Transverse colon (tissue), 4 donors: ENCODE data around the gene GALK2.

Experiments used
- EP300 ChIP-seq: sonication (generic); formaldehyde crosslinking; IDR thresholded peaks from one replicate; pipeline ENCODE4 v1.6.1; 2017; ENCODE audit warnings: antibody characterized with exemption, low read depth
- POLR2A ChIP-seq: fragments of 450-650 bp; IDR thresholded peaks from one replicate; pipeline ENCODE4 v1.6.1; 2016; ENCODE audit warnings: antibody characterized with exemption, mild to moderate bottlenecking, moderate library complexity
- POLR2AphosphoS5 ChIP-seq, 3 donors: sonication (generic); formaldehyde crosslinking; IDR thresholded peaks; one replicate each; pipeline ENCODE4 v1.6.1; 2016; ENCODE audit warnings: antibody characterized with exemption in 3 of 3
- TF ChIP-seq, protein P1 (sequence below), 5 experiments: fragments of 200-600 bp in 3 of 5; fragments of 450-650 bp in 2 of 5; sonication (generic) in 3 of 5; IDR thresholded peaks; 1 replicate in 2 of 5; 2 replicates in 3 of 5; pipeline ENCODE4 v1.5.1; 2016 to 2017; ENCODE audit warnings: antibody characterized with exemption in 5 of 5, inconsistent platforms in 3 of 5, mild to moderate bottlenecking in 2 of 5, moderate library complexity in 1 of 5

DNA sequence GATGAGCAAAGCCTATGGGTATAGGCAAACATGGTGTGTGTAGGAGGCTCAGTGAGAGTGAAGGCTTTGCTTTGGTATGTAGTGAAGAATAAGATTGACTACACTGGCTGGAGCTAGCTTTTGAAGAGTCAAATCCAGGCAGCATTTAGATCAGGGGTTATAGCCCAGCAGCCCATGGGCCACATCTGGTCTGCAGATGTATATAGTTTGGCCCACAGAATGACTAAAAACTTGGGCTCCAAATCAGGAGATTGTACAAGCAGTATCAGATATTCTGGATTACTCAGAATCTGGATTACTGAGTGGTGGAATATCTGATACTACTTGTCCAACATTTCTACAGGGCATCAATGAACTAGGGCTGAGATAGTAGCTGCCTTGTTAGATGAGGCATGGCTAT is 160.1 kb downstream of the GALK2 start:
- TF ChIP-seq POLR2A: no peak
- TF ChIP-seq POLR2AphosphoS5 (IDR thresholded peaks at IDR 0.05): no peak
- TF ChIP-seq EP300: no peak
- TF ChIP-seq, protein P1, sequence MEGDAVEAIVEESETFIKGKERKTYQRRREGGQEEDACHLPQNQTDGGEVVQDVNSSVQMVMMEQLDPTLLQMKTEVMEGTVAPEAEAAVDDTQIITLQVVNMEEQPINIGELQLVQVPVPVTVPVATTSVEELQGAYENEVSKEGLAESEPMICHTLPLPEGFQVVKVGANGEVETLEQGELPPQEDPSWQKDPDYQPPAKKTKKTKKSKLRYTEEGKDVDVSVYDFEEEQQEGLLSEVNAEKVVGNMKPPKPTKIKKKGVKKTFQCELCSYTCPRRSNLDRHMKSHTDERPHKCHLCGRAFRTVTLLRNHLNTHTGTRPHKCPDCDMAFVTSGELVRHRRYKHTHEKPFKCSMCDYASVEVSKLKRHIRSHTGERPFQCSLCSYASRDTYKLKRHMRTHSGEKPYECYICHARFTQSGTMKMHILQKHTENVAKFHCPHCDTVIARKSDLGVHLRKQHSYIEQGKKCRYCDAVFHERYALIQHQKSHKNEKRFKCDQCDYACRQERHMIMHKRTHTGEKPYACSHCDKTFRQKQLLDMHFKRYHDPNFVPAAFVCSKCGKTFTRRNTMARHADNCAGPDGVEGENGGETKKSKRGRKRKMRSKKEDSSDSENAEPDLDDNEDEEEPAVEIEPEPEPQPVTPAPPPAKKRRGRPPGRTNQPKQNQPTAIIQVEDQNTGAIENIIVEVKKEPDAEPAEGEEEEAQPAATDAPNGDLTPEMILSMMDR (IDR thresholded peaks at IDR 0.05): no peak
